ENCODE measurements around the gene EVC. TPM values are rescaled to one million over a fixed set of nuclear protein-coding genes. Genes with fewer than 3 reads are reported as not detected.

EVC gene
- 8.0 to 10.5 TPM (median 9.3 TPM) in 5 replicates for total RNA-seq (2022; extraction: Qiagen RNA extraction)

GRCh38 chr4:5710961-5711478 lies at the start of gene EVC:
EVC (plus strand) TSS chr4:5711201; CDS start chr4:5711381, 180 bp downstream.

GRCh38 chr4:5708449-5709206 lies 2.4 kb upstream of the EVC start, which contains the start of gene EVC2:
EVC2 (minus strand) TSS chr4:5708559; CDS start chr4:5708513, 46 bp downstream.

Other genes starting within 250 kb of the EVC start
- gene EVC2, start 2.6 kb upstream of the EVC start, total RNA-seq (2022; extraction: Qiagen RNA extraction), result 1.7 to 1.9 TPM (median 1.8 TPM) in 5 replicates
- 4.3 to 4.9 TPM (median 4.6 TPM) in 5 replicates for gene CRMP1, start 181.9 kb downstream of the EVC start, total RNA-seq (2022; extraction: Qiagen RNA extraction)